Measurements from ENCODE around the gene PTPN5. TPM values are rescaled to one million over a fixed set of nuclear protein-coding genes. Genes with fewer than 3 reads are reported as not detected.
A peak's percentile ranks its signal among the peaks of the same experiment; 100 is the strongest.

Gene PTPN5
- total and polyA plus RNA-seq, 7 donors = 0.22 to 1.4 (median 0.61) TPM

GRCh38 chr11:18768978-18769377, 22.6 kb downstream of the PTPN5 start:
- ATAC-seq = no peak
- no peak for TF ChIP-seq CTCF (IDR thresholded peaks at IDR 0.05)
- Histone ChIP-seq H3K9me3 (no peaks in the 10 kb centered on the region), H3K4me1 (peaks cover 3% of the 10 kb centered on the region), H3K4me3 (no peak overlapping the region), H3K27me3 (ENCODE audit: insufficient read depth in 3 of 3, low read length in 2 of 3) (peaks cover 0 to 8% (median 0%) of the 10 kb centered on the region in 3 donors), H3K36me3 (ENCODE audit: insufficient read depth in 1 of 2, low read depth in 1 of 2) (no peaks in the 10 kb centered on the region), H3K27ac (no peak overlapping the region)
- DNase-seq = no peak
- intact Hi-C loops (cut with DNase I) = no loop called here
- 76 to 88% (median 81%) methylated on average over 5 of the region's 5 CpGs for WGBS, 3 donors

- TF ChIP-seq CTCF (IDR thresholded peaks at IDR 0.05) = no peak
- DNase-seq (no peak), ATAC-seq (peak; percentile 67 to 94 (median 85))
- Histone ChIP-seq H3K4me1 (peaks cover 3% of the 10 kb centered on the region), H3K36me3 (ENCODE audit: insufficient read depth in 1 of 2, low read depth in 1 of 2) (no peaks in the 10 kb centered on the region), H3K4me3 (no peak overlapping the region), H3K9me3 (no peaks in the 10 kb centered on the region), H3K27ac (no peak overlapping the region), H3K27me3 (ENCODE audit: insufficient read depth in 3 of 3, low read length in 2 of 3) (peaks cover 0 to 8% (median 0%) of the 10 kb centered on the region in 3 donors)
- 50 to 73% (median 62%) methylated on average over 4 of the region's 4 CpGs for WGBS, 3 donors
- intact Hi-C loops (cut with DNase I) = no loop called here
Measured at GRCh38 chr11:18768472-18768901, 23.1 kb downstream of the PTPN5 start.

- no peak overlapping the region for H3K4me3 ChIP-seq
- no peaks in the 10 kb centered on the region for H3K9me3 ChIP-seq
- intact Hi-C loops (cut with DNase I) = no loop called here
- TF ChIP-seq CTCF (IDR thresholded peaks at IDR 0.05) = no peak
- no peaks in the 10 kb centered on the region for H3K27me3 ChIP-seq (ENCODE audit: insufficient read depth in 3 of 3, low read length in 2 of 3)
- peaks cover 3% of the 10 kb centered on the region for H3K4me1 ChIP-seq
- no peak overlapping the region for H3K27ac ChIP-seq
- no peak for DNase-seq
- WGBS, 3 donors = 89 to 95% (median 90%) methylated on average over 2 of the region's 2 CpGs
- ATAC-seq = no peak
- H3K36me3 ChIP-seq (ENCODE audit: insufficient read depth in 1 of 2, low read depth in 1 of 2) = no peaks in the 10 kb centered on the region
Measured at GRCh38 chr11:18766015-18766414, 25.6 kb downstream of the PTPN5 start.

- Histone ChIP-seq H3K4me3 (no peak overlapping the region), H3K36me3 (ENCODE audit: insufficient read depth in 1 of 2, low read depth in 1 of 2) (no peaks in the 10 kb centered on the region), H3K27ac (no peak overlapping the region), H3K4me1 (peaks cover 3% of the 10 kb centered on the region), H3K9me3 (no peaks in the 10 kb centered on the region), H3K27me3 (ENCODE audit: insufficient read depth in 3 of 3, low read length in 2 of 3) (no peaks in the 10 kb centered on the region)
- DNase-seq (no peak), ATAC-seq (no peak)
- intact Hi-C loops (cut with DNase I) = no loop called here
- no peak for TF ChIP-seq CTCF (IDR thresholded peaks at IDR 0.05)
- 37 to 44% (median 42%) methylated on average over 6 of the region's 6 CpGs for WGBS, 3 donors
Measured at GRCh38 chr11:18765554-18765953, 26.0 kb downstream of the PTPN5 start.

- H3K36me3 ChIP-seq (ENCODE audit: insufficient read depth in 1 of 2, low read depth in 1 of 2) = no peaks in the 10 kb centered on the region
- no peak for ATAC-seq
- WGBS, 3 donors = 80 to 84% (median 83%) methylated on average over 11 of the region's 11 CpGs
- H3K4me3 ChIP-seq = no peak overlapping the region
- no peaks in the 10 kb centered on the region for H3K4me1 ChIP-seq
- TF ChIP-seq CTCF (IDR thresholded peaks at IDR 0.05) = no peak
- no peaks in the 10 kb centered on the region for H3K9me3 ChIP-seq
- H3K27me3 ChIP-seq (ENCODE audit: insufficient read depth in 3 of 3, low read length in 2 of 3) = no peaks in the 10 kb centered on the region
- no peak for DNase-seq
- intact Hi-C loops (cut with DNase I) = no loop called here
- no peak overlapping the region for H3K27ac ChIP-seq
Measured at GRCh38 chr11:18761741-18762140, 29.9 kb downstream of the PTPN5 start.

Measured in psoas muscle (tissue), 8 donors.